Measurements from ENCODE around the gene ITGA1.

Gene ITGA1

GRCh38 chr5:52875827-52876226, 88.1 kb downstream of the ITGA1 start:
- DNase-seq = no peak

DNA sequence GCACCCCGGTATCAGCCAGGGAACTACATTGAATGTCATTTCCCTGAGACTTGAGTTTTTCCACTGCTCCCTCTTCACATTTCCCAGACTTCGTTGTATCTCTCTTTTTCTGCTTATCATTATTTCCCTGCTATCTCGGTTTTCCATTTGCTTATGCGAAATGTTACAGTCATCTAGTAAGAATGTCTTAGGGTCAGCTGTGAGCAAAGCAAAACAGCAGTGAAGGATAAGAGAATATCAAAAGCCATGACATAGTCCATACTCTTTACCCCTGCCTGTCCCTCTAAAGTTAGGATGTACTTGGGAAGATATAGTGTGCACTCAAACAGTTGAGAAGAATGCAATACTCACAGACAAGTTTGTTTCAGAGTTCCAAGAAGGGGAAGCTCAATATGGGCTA, 88.7 kb downstream of the ITGA1 start:
- no peak for DNase-seq

DNA sequence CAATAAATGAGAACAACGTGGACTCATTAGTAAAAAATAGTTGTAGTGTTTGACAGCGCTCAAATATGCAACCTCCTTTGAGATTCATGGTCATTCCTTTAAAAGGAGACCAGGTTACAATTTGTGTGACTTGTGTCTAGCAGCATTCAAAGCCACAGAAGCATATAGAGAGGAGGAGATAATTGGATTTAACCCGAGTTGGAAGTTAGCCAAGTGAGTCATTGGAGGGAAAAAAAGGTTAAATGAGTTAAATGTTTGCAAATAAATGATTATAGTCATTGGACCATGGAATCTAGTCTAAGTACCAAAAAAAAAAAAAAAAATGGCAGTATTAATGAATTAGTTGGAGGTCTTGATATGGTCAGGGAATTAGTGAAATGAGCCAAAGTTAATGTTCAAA, 90.9 kb downstream of the ITGA1 start:
- DNase-seq = no peak

DNA sequence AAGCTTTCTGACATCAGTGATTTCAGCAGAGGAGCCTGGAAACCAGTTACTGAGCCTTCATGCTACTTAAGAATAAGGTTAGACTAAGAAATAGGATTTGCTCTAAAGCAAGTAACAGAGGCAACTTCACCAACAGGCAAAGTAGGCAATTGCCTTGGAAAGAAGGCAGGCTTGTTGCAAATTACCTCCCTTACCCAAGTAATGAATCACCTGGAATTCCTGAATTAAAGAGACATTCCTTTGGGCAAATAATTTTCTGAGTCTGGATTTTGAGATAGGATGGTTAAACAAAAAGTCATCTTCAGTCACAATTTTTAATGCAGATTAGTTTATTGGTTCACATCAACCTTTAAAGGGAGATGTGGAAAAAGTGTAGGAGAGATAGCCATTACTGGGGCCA, 92.8 kb downstream of the ITGA1 start:
- DNase-seq = no peak

DNA sequence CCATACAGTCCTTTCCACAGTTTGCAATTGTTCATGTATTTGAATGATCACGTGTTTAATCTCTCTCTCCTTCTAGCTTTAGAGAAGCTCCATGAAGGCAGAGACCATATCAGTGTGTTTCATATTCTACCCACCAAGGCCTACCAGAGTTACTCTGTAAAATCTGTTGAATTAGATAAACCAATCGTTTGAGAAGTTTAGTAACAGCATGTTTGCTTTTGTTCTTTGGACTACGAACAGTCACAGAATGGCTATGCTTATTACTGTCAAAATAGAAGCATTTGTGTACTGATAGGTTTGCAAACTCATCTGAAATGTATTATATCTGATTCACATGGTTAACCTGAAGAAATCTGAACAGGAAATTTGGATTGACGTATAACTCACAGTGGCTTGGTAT, 93.8 kb downstream of the ITGA1 start:
- no peak for DNase-seq

- DNase-seq = no peak
Measured at GRCh38 chr5:52883110-52883509, 95.4 kb downstream of the ITGA1 start.

- no peak for DNase-seq
Measured at GRCh38 chr5:52884453-52884852, 96.7 kb downstream of the ITGA1 start.

GRCh38 chr5:52885614-52886013, 97.9 kb downstream of the ITGA1 start:
- DNase-seq = no peak

DNA sequence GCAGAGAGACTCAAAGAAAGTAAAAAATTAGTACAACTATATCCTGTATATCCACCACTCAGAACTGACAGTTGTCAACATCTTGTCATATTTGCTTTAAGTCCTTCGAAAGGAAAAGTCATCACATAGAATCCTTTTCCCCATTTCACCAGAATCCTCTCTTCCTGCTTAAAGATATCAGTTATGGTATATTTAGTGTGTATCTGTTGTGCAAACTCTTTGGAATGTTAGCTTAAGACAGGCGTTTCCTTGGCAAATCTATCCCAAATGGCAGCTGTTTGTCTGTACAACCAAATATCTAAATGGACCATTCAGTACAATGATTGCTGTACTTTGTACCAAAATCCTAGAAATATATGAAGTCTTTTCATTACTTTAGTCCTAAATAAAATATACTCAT, 98.5 kb downstream of the ITGA1 start:
- DNase-seq = no peak

GRCh38 chr5:52887066-52887465, 99.3 kb downstream of the ITGA1 start:
- DNase-seq = no peak

GRCh38 chr5:52888363-52888762, 100.6 kb downstream of the ITGA1 start:
- no peak for DNase-seq

DNA sequence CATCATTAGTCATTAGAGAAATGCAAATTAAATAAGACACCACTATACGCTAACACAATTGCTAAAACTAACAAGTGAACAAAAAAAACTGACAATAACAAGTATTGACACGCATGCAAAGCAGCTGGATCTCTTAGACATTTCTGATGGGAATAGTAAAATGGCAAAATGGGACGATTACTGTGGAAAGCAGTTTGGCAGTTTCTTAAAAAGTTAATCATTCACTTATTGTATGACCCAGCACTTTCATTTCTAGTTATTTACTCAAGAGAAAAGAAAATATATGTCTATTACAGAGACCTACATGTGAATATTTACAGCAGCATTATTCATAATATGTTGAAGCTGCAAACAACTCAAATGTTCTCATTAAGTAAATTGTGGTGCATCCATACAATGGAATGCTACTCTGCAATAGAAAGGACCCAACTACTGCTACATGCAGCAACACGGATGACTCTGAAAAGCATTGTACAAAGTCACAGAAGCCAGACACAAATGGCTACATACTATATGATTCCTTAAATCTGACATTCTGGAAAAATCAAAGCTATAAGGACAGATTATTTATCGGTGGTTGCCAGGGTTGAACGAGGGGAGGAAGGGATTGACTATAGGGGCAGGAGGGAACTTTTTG, 104.6 kb downstream of the ITGA1 start:
- DNase-seq = no peak

DNA sequence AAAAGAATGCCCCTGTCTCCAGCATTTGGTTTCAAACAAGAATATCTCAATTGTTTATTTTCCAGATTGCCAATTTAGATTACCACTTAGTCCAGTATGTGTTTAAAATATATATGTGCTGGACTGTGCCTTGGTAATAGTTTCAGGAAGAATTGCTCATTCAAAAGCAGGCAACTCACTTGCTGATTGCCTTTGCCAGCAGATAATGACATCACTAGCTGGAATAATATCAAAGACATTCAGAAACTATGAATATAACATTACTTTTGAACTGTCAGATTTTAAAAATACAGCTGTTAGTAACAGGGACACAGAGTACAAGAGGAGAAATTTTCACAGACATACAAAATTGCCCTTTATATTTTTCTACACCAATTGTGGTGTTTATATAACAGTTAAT, 105.4 kb downstream of the ITGA1 start:
- no peak for DNase-seq

- no peak for DNase-seq
Measured at GRCh38 chr5:52893863-52894262, 106.1 kb downstream of the ITGA1 start.

- DNase-seq = no peak
Measured at GRCh38 chr5:52894451-52894850, 106.7 kb downstream of the ITGA1 start.

DNA sequence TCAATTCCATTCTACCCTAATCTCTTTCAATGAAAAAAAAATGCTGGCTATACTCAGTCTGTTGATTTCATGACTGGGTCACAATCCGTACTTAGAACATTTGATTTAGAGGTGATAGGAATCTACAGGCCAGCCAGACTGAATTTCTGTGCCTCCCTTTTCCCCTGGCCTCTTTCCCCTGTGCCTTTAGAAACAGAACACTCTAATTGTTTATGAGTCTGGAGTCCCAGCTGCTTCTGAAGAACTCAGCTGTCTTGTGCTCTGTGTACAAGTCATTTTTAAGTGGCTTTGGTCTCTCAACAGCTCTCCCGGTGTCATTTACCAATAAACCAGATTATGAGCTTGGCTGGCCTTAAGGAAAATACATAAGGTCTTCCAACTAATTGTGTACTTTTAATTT, 107.4 kb downstream of the ITGA1 start:
- no peak for DNase-seq

DNA sequence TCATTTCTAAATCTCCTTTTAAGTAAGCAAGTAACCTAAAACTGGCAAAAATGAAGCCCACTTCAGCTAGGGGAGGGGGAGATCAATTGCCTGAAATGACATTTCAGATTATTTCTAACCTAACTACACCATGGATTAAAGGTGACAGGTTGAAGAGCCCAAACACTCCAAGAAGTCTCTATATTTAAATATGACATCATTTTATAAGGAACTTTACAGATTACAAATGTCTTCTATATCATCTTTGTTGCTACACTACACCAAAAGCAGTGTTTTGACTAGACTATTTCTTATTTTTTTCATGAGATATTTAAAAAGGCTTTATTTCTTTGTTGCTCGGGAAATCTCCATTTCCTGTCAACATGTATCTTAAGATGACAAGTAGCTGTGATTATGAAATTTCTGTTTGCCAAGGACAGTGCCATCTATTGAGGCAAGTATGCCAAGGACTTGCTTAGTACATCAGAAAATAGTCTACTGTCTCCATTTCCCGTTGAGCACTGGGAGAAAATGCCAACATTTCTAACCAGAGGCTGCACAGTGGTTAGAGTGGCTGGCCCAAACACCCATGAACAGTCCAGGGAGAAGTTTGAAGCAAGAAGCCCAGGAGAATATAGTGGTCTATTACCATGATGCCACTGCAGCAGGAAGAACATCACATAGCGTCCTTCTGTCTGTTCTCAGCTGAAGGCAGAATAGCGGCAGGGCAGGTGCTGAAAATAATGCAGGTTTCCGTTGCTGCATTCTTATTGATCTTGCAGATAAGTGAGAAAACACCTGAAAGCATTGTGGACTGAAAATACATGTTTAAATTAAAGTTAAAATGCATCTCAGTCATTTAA, 108.1 kb downstream of the ITGA1 start:
- no peak for DNase-seq

GRCh38 chr5:52896534-52897237, 109.0 kb downstream of the ITGA1 start:
- no peak for DNase-seq

DNA sequence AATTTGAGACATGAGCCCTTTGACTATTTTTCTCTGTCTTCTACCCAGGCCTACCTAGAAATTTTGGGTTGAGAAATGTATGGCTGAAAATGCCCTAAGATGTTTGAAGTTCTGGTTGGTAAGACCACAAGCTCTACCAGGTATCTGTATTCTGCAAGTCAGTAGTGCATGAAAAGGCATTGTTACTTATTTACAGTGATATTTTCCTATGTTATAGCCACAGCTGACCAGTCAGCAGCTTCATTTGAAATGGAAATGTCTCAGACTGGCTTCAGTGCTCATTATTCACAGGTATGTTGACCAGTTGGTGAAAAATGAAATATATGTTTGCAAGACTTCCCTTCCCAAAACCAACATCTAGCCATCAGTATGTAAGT, 109.5 kb downstream of the ITGA1 start:
- no peak for DNase-seq

- no peak for DNase-seq
Measured at GRCh38 chr5:52898961-52899680, 111.4 kb downstream of the ITGA1 start.

- no peak for DNase-seq
Measured at GRCh38 chr5:52903142-52903541, 115.4 kb downstream of the ITGA1 start.

DNA sequence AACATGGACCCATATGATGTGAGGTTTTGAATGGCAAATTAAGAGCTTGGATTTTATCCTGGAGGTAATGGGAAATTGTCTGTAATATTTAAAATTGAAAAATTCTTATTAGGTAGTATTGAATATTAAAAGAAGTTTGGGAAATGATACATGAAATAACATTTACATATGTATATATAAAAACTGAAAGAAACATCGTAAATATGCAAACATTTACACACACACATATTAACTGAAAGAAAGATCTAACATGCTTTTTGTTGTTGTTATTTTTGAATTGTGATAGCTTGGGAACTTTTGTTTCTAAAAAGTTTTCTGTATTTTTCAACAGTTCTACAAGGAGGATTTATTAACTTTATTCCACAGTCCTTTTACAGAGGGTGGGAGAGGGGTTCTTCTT, 118.6 kb downstream of the ITGA1 start:
- no peak for DNase-seq

- no peak for DNase-seq
Measured at GRCh38 chr5:52906845-52907244, 119.1 kb downstream of the ITGA1 start.

Data from stimulated activated CD4-positive, alpha-beta T cell treated with anti-CD3 and anti-CD28 coated beads, Interleukin-12 subunit alpha, Interleukin-12 subunit beta, amount 100 ng/mL, for 4 hours (primary cell).